Kidney (tissue), 14 donors: ENCODE data around the gene SUN2. TPM values are rescaled to one million over a fixed set of nuclear protein-coding genes. Genes with fewer than 3 reads are reported as not detected.

ENCODE experiments used
- DNase-seq, 5 donors: peaks; one replicate each; pipeline ENCODE4 v3.0.0-alpha.2; 2013 to 2020
- FAIRE-seq: peaks from 2 replicates; lab custom pipeline; 2012; peaks lifted over from hg19 to GRCh38; lab: Jason Lieb, UNC
- H3K27ac ChIP-seq, 2 donors: one replicate each; pipeline ENCODE4 v1.7.0; 2013; ENCODE audit warnings: low read depth in 2 of 2, low read length in 2 of 2, inconsistent platforms in 1 of 2
- H3K27me3 ChIP-seq: one replicate; pipeline ENCODE4 v1.7.1; 2013; ENCODE audit warnings: low read length, inconsistent platforms; ENCODE audit not compliant: control insufficient read depth, insufficient read depth
- H3K36me3 ChIP-seq, 3 donors: one replicate each; pipeline versions ENCODE4 v1.7.0 to v1.7.1; 2013; ENCODE audit warnings: low read length in 3 of 3, control low read depth in 1 of 3, inconsistent platforms in 1 of 3; ENCODE audit not compliant: insufficient read depth in 3 of 3, control insufficient read depth in 2 of 3
- H3K4me1 ChIP-seq, 3 donors: one replicate each; pipeline versions ENCODE4 v1.7.0 to v1.7.1; 2013; ENCODE audit warnings: low read length in 3 of 3, inconsistent platforms in 1 of 3, low read depth in 1 of 3; ENCODE audit not compliant: control insufficient read depth in 2 of 3, insufficient read depth in 2 of 3
- H3K4me3 ChIP-seq, 3 donors: one replicate each; pipeline versions ENCODE4 v1.7.0 to v1.8.1; 2013; ENCODE audit warnings: low read length in 3 of 3, control low read depth in 1 of 3, inconsistent platforms in 1 of 3
- H3K9ac ChIP-seq, 3 donors: one replicate each; pipeline versions ENCODE4 v1.7.0 to v1.7.1; 2013; ENCODE audit warnings: low read length in 3 of 3, control low read depth in 1 of 3, inconsistent platforms in 1 of 3
- H3K9me3 ChIP-seq, 3 donors: one replicate each; pipeline versions ENCODE4 v1.7.0 to v1.7.1; 2013; ENCODE audit warnings: low read length in 3 of 3, control low read depth in 1 of 3, inconsistent platforms in 1 of 3; ENCODE audit not compliant: control insufficient read depth in 2 of 3, insufficient read depth in 1 of 3
- intact Hi-C: fragments of 100-400 bp; cut with DNase I; formaldehyde crosslinking; loops from one replicate; pipeline ENCODE4 v1.11.1; 2022
- polyA plus RNA-seq: library from polyadenylated mRNA; stranded (reverse); fragments of 350-450 nt; fragmentation: Illumina TruSeq; extraction: RNeasy Lipid Tissue Mini Kit (QIAGEN cat#74804); gene quantifications from one replicate; pipeline ENCODE4 v1.2.3, GENCODE V29; 2014; ENCODE audit warnings: low read depth, low replicate concordance; ENCODE audit not compliant: insufficient read depth
- total RNA-seq: library from RNA; stranded (reverse); fragmentation: NEBNext Ultra II Directional; extraction: Animal tissue kit (Norgen Biotek cat#: 25700); gene quantifications from one replicate; pipeline ENCODE4 v1.2.1, GENCODE V29; 2021
- TF ChIP-seq, protein P1 (sequence below): IDR thresholded peaks from 3 replicates; pipeline ENCODE4 v1.5.1; 2012; ENCODE audit warnings: mild to moderate bottlenecking, moderate library complexity, borderline replicate concordance; ENCODE audit not compliant: insufficient read depth; ENCODE audit errors: extremely low read depth
- donor health status: control.
- donor health status: control.
- donor health status: control.
- donor health status: control.
- donor health status: control.
- donor health status: DM: yes; HTN: yes; CAD: no.
- donor health status: Normal renal cell carcinoma (clear cell type).

Gene SUN2
- total and polyA plus RNA-seq, 2 donors from 2014 or later: 41.7 to 199 TPM

DNA sequence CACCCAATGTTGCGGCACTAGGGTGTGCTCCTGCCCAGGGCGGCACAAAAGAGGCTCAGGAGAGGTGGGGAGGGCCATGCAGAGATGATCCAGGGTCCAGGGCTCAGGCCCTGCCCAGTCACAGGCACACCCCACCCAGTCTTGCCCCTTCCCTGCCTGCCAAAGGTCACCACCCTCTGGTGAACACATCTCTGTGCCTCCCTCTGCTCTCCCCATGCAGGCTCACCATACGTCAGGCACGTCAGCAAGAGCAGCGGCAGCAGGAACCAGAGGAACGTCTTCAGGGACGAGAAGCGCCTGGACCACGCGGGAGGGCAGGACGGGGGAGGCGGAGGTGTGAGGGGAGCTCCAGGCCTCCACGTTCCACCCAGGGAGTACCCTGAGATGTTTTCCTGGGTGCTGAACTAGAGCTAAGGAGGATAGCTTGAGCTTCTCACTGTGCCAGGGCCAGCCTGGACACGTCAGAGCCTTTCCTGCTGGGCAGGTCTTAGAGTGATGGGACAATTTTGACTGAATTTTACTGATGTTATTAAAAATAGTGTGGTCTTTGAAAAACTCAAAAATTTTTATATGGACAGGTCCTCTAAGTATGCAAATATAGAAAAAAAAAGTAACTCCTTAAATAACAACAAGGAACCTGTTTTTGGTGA, 7.2 kb downstream of the SUN2 start:
- H3K9me3 ChIP-seq: no peaks in the 10 kb centered on the region
- H3K9ac ChIP-seq: no peak overlapping the region
- DNase-seq (peak in 2 of 5 donors; percentile 28 to 60), FAIRE-seq (no peak)
- intact Hi-C loops: no loop called here
- no peaks in the 10 kb centered on the region for H3K27me3 ChIP-seq
- H3K4me3 ChIP-seq: no peak overlapping the region
- TF ChIP-seq, protein P1, sequence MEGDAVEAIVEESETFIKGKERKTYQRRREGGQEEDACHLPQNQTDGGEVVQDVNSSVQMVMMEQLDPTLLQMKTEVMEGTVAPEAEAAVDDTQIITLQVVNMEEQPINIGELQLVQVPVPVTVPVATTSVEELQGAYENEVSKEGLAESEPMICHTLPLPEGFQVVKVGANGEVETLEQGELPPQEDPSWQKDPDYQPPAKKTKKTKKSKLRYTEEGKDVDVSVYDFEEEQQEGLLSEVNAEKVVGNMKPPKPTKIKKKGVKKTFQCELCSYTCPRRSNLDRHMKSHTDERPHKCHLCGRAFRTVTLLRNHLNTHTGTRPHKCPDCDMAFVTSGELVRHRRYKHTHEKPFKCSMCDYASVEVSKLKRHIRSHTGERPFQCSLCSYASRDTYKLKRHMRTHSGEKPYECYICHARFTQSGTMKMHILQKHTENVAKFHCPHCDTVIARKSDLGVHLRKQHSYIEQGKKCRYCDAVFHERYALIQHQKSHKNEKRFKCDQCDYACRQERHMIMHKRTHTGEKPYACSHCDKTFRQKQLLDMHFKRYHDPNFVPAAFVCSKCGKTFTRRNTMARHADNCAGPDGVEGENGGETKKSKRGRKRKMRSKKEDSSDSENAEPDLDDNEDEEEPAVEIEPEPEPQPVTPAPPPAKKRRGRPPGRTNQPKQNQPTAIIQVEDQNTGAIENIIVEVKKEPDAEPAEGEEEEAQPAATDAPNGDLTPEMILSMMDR: no peak
- H3K27ac ChIP-seq: peak overlapping the region; percentile 30 to 32
- H3K4me1 ChIP-seq: peaks cover 0 to 13% (median 5%) of the 10 kb centered on the region in 3 donors
- peaks cover 0 to 69% (median 47%) of the 10 kb centered on the region in 3 donors for H3K36me3 ChIP-seq

DNA sequence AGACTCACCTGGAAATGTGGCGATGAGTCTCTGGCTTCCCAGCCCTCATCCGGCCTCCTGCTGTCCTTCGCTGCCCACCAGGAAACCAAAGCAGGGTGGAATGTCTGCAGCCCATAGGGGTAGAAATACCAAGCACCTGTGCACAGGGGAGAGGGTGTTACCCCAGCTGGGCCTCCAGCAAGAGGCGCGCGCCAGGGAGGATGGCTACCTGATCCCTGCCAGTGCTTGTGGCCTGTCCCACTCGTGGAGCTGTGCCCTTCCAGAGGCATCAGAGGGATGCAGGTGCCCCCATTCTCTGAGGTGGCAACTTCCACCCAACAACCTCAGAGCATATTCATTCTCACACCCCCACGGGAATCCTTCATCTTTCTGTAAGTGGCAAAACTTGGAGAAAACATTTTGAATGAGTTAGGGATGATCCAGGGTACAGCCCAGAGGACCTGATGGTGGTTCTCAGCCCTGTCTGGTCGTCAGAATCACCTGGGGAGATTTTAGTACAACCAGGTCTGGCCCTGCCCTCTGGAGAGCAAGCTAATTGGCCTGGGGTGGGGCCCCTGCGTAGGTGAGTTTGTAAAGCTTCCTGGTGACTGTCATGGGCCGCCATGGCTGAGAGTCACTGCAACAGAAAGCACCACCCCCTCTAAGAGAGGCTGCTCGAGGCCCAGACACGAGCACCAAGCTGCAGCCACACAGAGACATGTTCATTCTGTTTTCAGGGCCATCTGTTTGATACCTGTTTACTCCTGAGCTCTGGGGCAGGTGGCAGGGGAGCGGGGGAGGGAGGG, 9.9 kb downstream of the SUN2 start:
- Histone ChIP-seq H3K9me3 (no peaks in the 10 kb centered on the region), H3K4me1 (no peaks in the 10 kb centered on the region), H3K27me3 (no peaks in the 10 kb centered on the region), H3K27ac (no peak overlapping the region), H3K36me3 (peaks cover 0 to 79% (median 46%) of the 10 kb centered on the region in 3 donors), H3K4me3 (no peak overlapping the region), H3K9ac (no peak overlapping the region)
- intact Hi-C loops: no loop called here
- TF ChIP-seq, protein P1: no peak
- no peak for DNase-seq
- FAIRE-seq: no peak

DNA sequence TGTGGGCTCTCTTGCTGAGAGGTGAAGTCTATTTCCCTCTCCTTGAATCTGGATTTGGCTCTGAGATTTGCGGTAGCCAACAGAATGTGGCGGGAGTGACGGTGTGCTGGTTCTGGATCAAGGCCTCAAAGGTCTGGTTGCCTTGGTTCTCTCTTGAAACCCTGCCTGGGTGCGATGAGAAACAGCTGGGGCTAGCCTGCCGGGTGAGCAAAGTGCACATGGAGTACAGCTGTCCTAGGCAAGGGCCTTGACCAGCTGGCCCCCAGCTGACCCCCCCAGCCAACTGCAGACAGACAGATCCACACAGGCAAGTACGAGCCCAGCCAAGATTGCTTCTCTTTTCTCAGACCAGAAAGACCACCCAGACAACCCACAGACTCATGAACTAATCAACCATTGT, 10.8 kb downstream of the SUN2 start:
- no peak for FAIRE-seq
- Histone ChIP-seq H3K9me3 (no peaks in the 10 kb centered on the region), H3K4me1 (no peaks in the 10 kb centered on the region), H3K4me3 (no peak overlapping the region), H3K27me3 (no peaks in the 10 kb centered on the region), H3K27ac (no peak overlapping the region), H3K36me3 (peaks cover 0 to 79% (median 45%) of the 10 kb centered on the region in 3 donors), H3K9ac (no peak overlapping the region)
- intact Hi-C loops: no loop called here
- DNase-seq: no peak
- TF ChIP-seq, protein P1: no peak
